AG04450 (cell line): Measurements from ENCODE around the gene FAM221B. TPM values are rescaled to one million over a fixed set of nuclear protein-coding genes. Genes with fewer than 3 reads are reported as not detected.

Experiments
- CTCF ChIA-PET: fragments of 300-600, 350-600 bp; formaldehyde crosslinking; extraction: SDS; loops from one replicate; lab custom pipeline; 2022; ENCODE audit warnings: antibody characterized with exemption, inconsistent platforms; lab: Charles Lee
- POLR2A ChIA-PET: fragments of 350-600 bp; formaldehyde crosslinking; extraction: SDS; loops from one replicate; lab custom pipeline; 2021; ENCODE audit warnings: antibody characterized with exemption, inconsistent platforms; lab: Yijun Ruan, JAX
- DNase-seq: peaks from one replicate; pipeline ENCODE4 v3.0.0-alpha.2; 2011; ENCODE audit warnings: low read depth, low spot score
- H3K27ac ChIP-seq: one replicate; pipeline ENCODE4 v1.5.1; 2012; ENCODE audit warnings: low read depth, low read length, control low read depth
- H3K27me3 ChIP-seq: one replicate; pipeline ENCODE4 v1.6.0; 2012; ENCODE audit warnings: low read length; ENCODE audit not compliant: control insufficient read depth, insufficient read depth
- H3K4me3 ChIP-seq: 2 replicates; pipeline ENCODE4 v1.5.1; 2011; ENCODE audit warnings: mild to moderate bottlenecking, low read depth, low read length, control low read depth
- H3K9me3 ChIP-seq: 2 replicates; pipeline ENCODE4 v1.5.1; 2012; ENCODE audit warnings: low read length; ENCODE audit not compliant: control insufficient read depth, insufficient read depth
- CTCF ChIP-seq: IDR thresholded peaks from 2 replicates; pipeline ENCODE4 v1.5.1; 2011; ENCODE audit warnings: low read depth, low read length, control low read depth, inconsistent platforms
- polyA plus RNA-seq: library from polyadenylated mRNA; depleted of rRNA; stranded (reverse); fragments of >200 nt; gene quantifications from 2 replicates; pipeline ENCODE4 v1.2.3, GENCODE V29; 2011

Gene FAM221B
- polyA plus RNA-seq, 1 experiment, result not detected

GRCh38 chr9:35798658-35799374 is 29.7 kb downstream of the FAM221B start:
- no peak for TF ChIP-seq CTCF
- Histone ChIP-seq H3K27ac (peak overlapping the region; percentile 21), H3K27me3 (no peaks in the 10 kb centered on the region), H3K4me3 (no peak overlapping the region), H3K9me3 (no peaks in the 10 kb centered on the region)
- DNase-seq, result no peak
- ChIA-PET CTCF (interaction anchor here (1.3 kb wide), 1 partner anchor 8 kb away, joined by 7 read pairs; no protein-coding TSS in a partner anchor), POLR2A (no interaction called here)

GRCh38 chr9:35797311-35798109 is 31.0 kb downstream of the FAM221B start:
- H3K27ac ChIP-seq, result no peak overlapping the region
- no peak for TF ChIP-seq CTCF
- no peak for DNase-seq
- no peaks in the 10 kb centered on the region; the same call in 1 of the 2 replicates for H3K9me3 ChIP-seq
- ChIA-PET CTCF (interaction anchor here (1.0 to 1.6 kb wide), 4 partner anchors 17 to 85 kb away, joined by 3 to 4 read pairs (median 4); partner anchors contain the start of gene HINT2), POLR2A (no interaction called here)
- H3K4me3 ChIP-seq, result no peak overlapping the region
- H3K27me3 ChIP-seq, result no peaks in the 10 kb centered on the region

GRCh38 chr9:35795695-35796094 is 32.8 kb downstream of the FAM221B start:
- CTCF ChIA-PET, result interaction anchor here (1.9 kb wide), 1 partner anchor 86 kb away, joined by 8 read pairs; no protein-coding TSS in a partner anchor
- H3K27me3 ChIP-seq, result no peaks in the 10 kb centered on the region
- DNase-seq, result no peak
- H3K4me3 ChIP-seq, result no peak overlapping the region
- POLR2A ChIA-PET, result no interaction called here
- TF ChIP-seq CTCF, result no peak
- no peak overlapping the region for H3K27ac ChIP-seq
- no peaks in the 10 kb centered on the region; the same call in 1 of the 2 replicates for H3K9me3 ChIP-seq

GRCh38 chr9:35793461-35793860 is 35.1 kb downstream of the FAM221B start:
- POLR2A ChIA-PET, result no interaction called here
- peak overlapping the region; percentile 36 for H3K4me3 ChIP-seq
- CTCF ChIA-PET, result interaction anchor here (1.2 to 2.2 kb wide), 2 partner anchors 33 to 89 kb away, joined by 7 to 9 read pairs; no protein-coding TSS in a partner anchor
- no peak overlapping the region for H3K27ac ChIP-seq
- H3K9me3 ChIP-seq, result no peaks in the 10 kb centered on the region; the same call in 1 of the 2 replicates
- no peak for TF ChIP-seq CTCF
- DNase-seq, result no peak
- no peaks in the 10 kb centered on the region for H3K27me3 ChIP-seq

GRCh38 chr9:35792826-35793225 is 35.7 kb downstream of the FAM221B start:
- Histone ChIP-seq H3K9me3 (no peaks in the 10 kb centered on the region; the same call in 1 of the 2 replicates), H3K27ac (no peak overlapping the region), H3K4me3 (peak overlapping the region; percentile 36), H3K27me3 (no peaks in the 10 kb centered on the region)
- CTCF ChIA-PET, result interaction anchor here (0.9 to 2.2 kb wide), 3 partner anchors 34 to 132 kb away, joined by 3 to 9 read pairs (median 7); no protein-coding TSS in a partner anchor
- no peak for DNase-seq
- POLR2A ChIA-PET, result no interaction called here
- TF ChIP-seq CTCF, result no peak
